ENCODE results near the gene PIF1. TPM values are rescaled to one million over a fixed set of nuclear protein-coding genes. Genes with fewer than 3 reads are reported as not detected.

Gene PIF1
- total and polyA plus RNA-seq, 8 donors = 0.46 to 58.8 (median 2.4) TPM

GRCh38 chr15:64791401-64791800 is 34.0 kb downstream of the PIF1 start:
- Histone ChIP-seq H3K27me3 (no peaks in the 10 kb centered on the region), H3K9me3 (no peaks in the 10 kb centered on the region), H3K27ac (no peak overlapping the region), H3K36me3 (no peaks in the 10 kb centered on the region), H3K4me1 (no peaks in the 10 kb centered on the region), H3K4me3 (no peak overlapping the region)
- 26 to 47% (median 32%) methylated on average over 4 of the region's 4 CpGs for WGBS, 5 donors
- DNase-seq = no peak
- intact Hi-C loops (cut with DNase I; ENCODE audit: low total_unique reads) = no loop called here
- TF ChIP-seq CTCF (IDR thresholded peaks at IDR 0.05) (no peak), POLR2AphosphoS5 (IDR thresholded peaks at IDR 0.05) (no peak), POLR2A (IDR thresholded peaks at IDR 0.05) (no peak), EP300 (IDR thresholded peaks at IDR 0.05) (no peak)

GRCh38 chr15:64783796-64784195 is 41.7 kb downstream of the PIF1 start:
- H3K4me3 ChIP-seq = no peak overlapping the region
- WGBS, 5 donors = 75 to 89% (median 83%) methylated on average over 4 of the region's 4 CpGs
- no peaks in the 10 kb centered on the region for H3K27me3 ChIP-seq
- intact Hi-C loops (cut with DNase I; ENCODE audit: low total_unique reads) = no loop called here
- no peaks in the 10 kb centered on the region for H3K9me3 ChIP-seq
- H3K36me3 ChIP-seq = no peaks in the 10 kb centered on the region
- no peak for DNase-seq
- H3K4me1 ChIP-seq = no peaks in the 10 kb centered on the region
- TF ChIP-seq EP300 (IDR thresholded peaks at IDR 0.05) (no peak), POLR2AphosphoS5 (IDR thresholded peaks at IDR 0.05) (no peak), CTCF (IDR thresholded peaks at IDR 0.05) (no peak), POLR2A (IDR thresholded peaks at IDR 0.05) (no peak)
- no peak overlapping the region for H3K27ac ChIP-seq

GRCh38 chr15:64782751-64783150 is 42.7 kb downstream of the PIF1 start:
- 67 to 86% (median 85%) methylated on average over 5 of the region's 5 CpGs for whole genome bisulfite sequencing, 5 donors

GRCh38 chr15:64781299-64781698 is 44.1 kb downstream of the PIF1 start:
- no peak for TF ChIP-seq POLR2AphosphoS5 (IDR thresholded peaks at IDR 0.05)
- TF ChIP-seq POLR2A (IDR thresholded peaks at IDR 0.05) = no peak
- TF ChIP-seq CTCF (IDR thresholded peaks at IDR 0.05) = no peak
- TF ChIP-seq EP300 (IDR thresholded peaks at IDR 0.05) = no peak
- intact Hi-C loops (cut with DNase I; ENCODE audit: low total_unique reads) = no loop called here
- Histone ChIP-seq H3K9me3 (no peaks in the 10 kb centered on the region), H3K4me3 (no peak overlapping the region), H3K27me3 (peaks cover 0 to 5% (median 3%) of the 10 kb centered on the region in 3 donors), H3K4me1 (peaks cover 3 to 10% (median 6%) of the 10 kb centered on the region in 4 donors), H3K36me3 (no peaks in the 10 kb centered on the region), H3K27ac (no peak overlapping the region)
- DNase-seq = peak in 1 of 2 donors; percentile 73
- 47 to 73% (median 64%) methylated on average over 6 of the region's 6 CpGs for WGBS, 5 donors

More at GRCh38 chr15:64782751-64783150, 42.7 kb downstream of the PIF1 start:
- Histone ChIP-seq H3K4me1 (no peaks in the 10 kb centered on the region), H3K27ac (no peak overlapping the region), H3K27me3 (no peaks in the 10 kb centered on the region), H3K36me3 (no peaks in the 10 kb centered on the region), H3K4me3 (no peak overlapping the region), H3K9me3 (no peaks in the 10 kb centered on the region)
- no peak for DNase-seq
- no peak for TF ChIP-seq POLR2AphosphoS5 (IDR thresholded peaks at IDR 0.05)
- no peak for TF ChIP-seq CTCF (IDR thresholded peaks at IDR 0.05)
- no peak for TF ChIP-seq POLR2A (IDR thresholded peaks at IDR 0.05)
- no peak for TF ChIP-seq EP300 (IDR thresholded peaks at IDR 0.05)
- intact Hi-C loops (cut with DNase I; ENCODE audit: low total_unique reads) = no loop called here
